ENCODE data around the gene MCCC1.
"Not testable (repeated sequence)": the region's sequence is repeated elsewhere in the genome, so short reads cannot be mapped to it uniquely, and the experiment has no call there.

The MCCC1 gene

GRCh38 chr3:183108001-183108449 is 8.7 kb upstream of the MCCC1 start:
- POLR2A ChIA-PET = no interaction called here
- CTCF ChIA-PET = interaction anchor here (1.1 to 1.6 kb wide), 2 partner anchors 11 to 15 kb away, joined by 3 read pairs; no protein-coding TSS in a partner anchor
- no peak for TF ChIP-seq CTCF (IDR thresholded peaks at IDR 0.05; ENCODE audit: control extremely low read depth, extremely low read depth, low read depth, missing control alignments)
- no peak for DNase-seq (ENCODE audit: extremely low spot score)

- CTCF ChIA-PET = interaction anchor here (1.6 kb wide), 1 partner anchor 16 kb away, joined by 3 read pairs; no protein-coding TSS in a partner anchor
- POLR2A ChIA-PET; DNase-seq (ENCODE audit: extremely low spot score): not testable (repeated sequence)
Observed at GRCh38 chr3:183107372-183107771, 8.1 kb upstream of the MCCC1 start.

- CTCF ChIA-PET = no interaction called here
- POLR2A ChIA-PET = interaction anchor here (0.6 kb wide), 1 partner anchor 24 kb away, joined by 7 read pairs; no protein-coding TSS in a partner anchor
- TF ChIP-seq CTCF (IDR thresholded peaks at IDR 0.05; ENCODE audit: control extremely low read depth, extremely low read depth, low read depth, missing control alignments) = no peak
- no peak for DNase-seq (ENCODE audit: extremely low spot score)
Observed at GRCh38 chr3:183106635-183107034, 7.3 kb upstream of the MCCC1 start.

- POLR2A ChIA-PET; DNase-seq (ENCODE audit: extremely low spot score): not testable (repeated sequence)
- CTCF ChIA-PET = interaction anchor here (1.2 to 2.0 kb wide), 3 partner anchors 18 to 282 kb away, joined by 3 to 7 read pairs (median 5); no protein-coding TSS in a partner anchor
Observed at GRCh38 chr3:183103950-183104349, 4.7 kb upstream of the MCCC1 start.

- POLR2A ChIA-PET; DNase-seq (ENCODE audit: extremely low spot score): not testable (repeated sequence)
- CTCF ChIA-PET = interaction anchor here (2.6 kb wide), 1 partner anchor 21 kb away, joined by 13 read pairs; no protein-coding TSS in a partner anchor
Observed at GRCh38 chr3:183101040-183101439, 1.7 kb upstream of the MCCC1 start.

- DNase-seq (ENCODE audit: extremely low spot score) = no peak
- ChIA-PET CTCF (interaction anchor here (5.6 kb wide), 1 partner anchor 16 kb away, joined by 69 read pairs; no protein-coding TSS in a partner anchor), POLR2A (interaction anchor here (0.5 to 0.6 kb wide), 3 partner anchors 10 to 217 kb away, joined by 3 to 5 read pairs (median 3); no protein-coding TSS in a partner anchor)
- no peak for TF ChIP-seq CTCF (IDR thresholded peaks at IDR 0.05; ENCODE audit: control extremely low read depth, extremely low read depth, low read depth, missing control alignments)
Observed at GRCh38 chr3:183100376-183100775, 1.1 kb upstream of the MCCC1 start.

GRCh38 chr3:183099838-183100204 is 525 bp upstream of the MCCC1 start:
- DNase-seq (ENCODE audit: extremely low spot score) = no peak
- no peak for TF ChIP-seq CTCF (IDR thresholded peaks at IDR 0.05; ENCODE audit: control extremely low read depth, extremely low read depth, low read depth, missing control alignments)
- ChIA-PET POLR2A (interaction anchor here (0.5 to 0.6 kb wide), 3 partner anchors 9 to 216 kb away, joined by 3 to 5 read pairs (median 3); no protein-coding TSS in a partner anchor), CTCF (interaction anchor here (5.6 kb wide), 1 partner anchor 15 kb away, joined by 69 read pairs; no protein-coding TSS in a partner anchor)

GRCh38 chr3:183098536-183099025 is 715 bp downstream of the MCCC1 start:
- POLR2A ChIA-PET = no interaction called here
- TF ChIP-seq CTCF (IDR thresholded peaks at IDR 0.05; ENCODE audit: control extremely low read depth, extremely low read depth, low read depth, missing control alignments) = no peak
- DNase-seq (ENCODE audit: extremely low spot score) = peak; percentile 49
- CTCF ChIA-PET = interaction anchor here (2.2 to 5.6 kb wide), 2 partner anchors 14 to 385 kb away, joined by 9 to 69 read pairs; no protein-coding TSS in a partner anchor

Measured in GM10248 (cell line).